Large intestine (tissue), 3 donors: ENCODE results near the gene VIT. TPM values are rescaled to one million over a fixed set of nuclear protein-coding genes. Genes with fewer than 3 reads are reported as not detected.

Source experiments
- DNase-seq, 2 donors: peaks; one replicate each; pipeline versions ENCODE4 v3.0.0 to v3.0.0-alpha.2; 2013
- H3K27ac ChIP-seq: one replicate; pipeline ENCODE4 v1.5.1; 2013; ENCODE audit warnings: low read length
- H3K27me3 ChIP-seq: 2 replicates; pipeline ENCODE4 v1.6.1; 2013; ENCODE audit warnings: low read length; ENCODE audit not compliant: control insufficient read depth, insufficient read depth
- H3K36me3 ChIP-seq: 2 replicates; pipeline ENCODE4 v1.6.1; 2013; ENCODE audit warnings: low read length; ENCODE audit not compliant: control insufficient read depth, insufficient read depth
- H3K4me1 ChIP-seq: one replicate; pipeline ENCODE4 v1.6.1; 2013; ENCODE audit warnings: low read length; ENCODE audit not compliant: control insufficient read depth, insufficient read depth
- H3K4me3 ChIP-seq: one replicate; pipeline ENCODE4 v1.5.1; 2013; ENCODE audit warnings: low read length
- H3K9me3 ChIP-seq: one replicate; pipeline ENCODE4 v1.6.1; 2013; ENCODE audit warnings: mild to moderate bottlenecking, low read depth, low read length, moderate library complexity; ENCODE audit not compliant: control insufficient read depth
- whole genome bisulfite sequencing: methylation state at CpG from one replicate; pipeline ENCODE4 v1.1.5; 2013; ENCODE audit warnings: low lambda C conversion rate; ENCODE audit not compliant: insufficient coverage; 5-methylcytosine and 5-hydroxymethylcytosine counted together
- polyA plus RNA-seq: library from polyadenylated mRNA; unstranded; fragments of 120-200 nt; gene quantifications from one replicate; pipeline ENCODE4 v1.2.1, GENCODE V29; 2013

Gene VIT
- polyA plus RNA-seq, 1 donor: 0.13 TPM

DNA sequence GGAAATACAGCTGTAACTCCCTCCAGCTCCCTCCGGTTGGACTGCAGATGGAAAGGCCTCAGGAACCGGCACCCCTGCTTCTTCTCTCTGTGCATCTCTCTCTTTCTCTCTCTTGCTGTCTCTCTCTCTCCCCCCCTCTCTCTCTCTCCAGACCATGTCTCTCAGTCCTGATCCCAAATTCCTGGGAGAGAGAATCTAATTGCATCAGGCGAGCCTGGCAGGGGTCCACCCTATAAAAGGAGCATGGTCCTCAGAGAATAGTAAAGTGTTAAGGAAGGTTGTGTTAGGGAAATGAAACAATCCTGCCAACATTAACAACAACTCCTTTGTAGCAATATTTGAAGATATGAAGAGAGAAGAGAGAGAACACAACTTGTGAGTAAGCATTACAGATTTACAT, 36.7 kb downstream of the VIT start:
- Histone ChIP-seq H3K4me1 (no peaks in the 10 kb centered on the region), H3K36me3 (no peaks in the 10 kb centered on the region), H3K9me3 (peaks cover 4% of the 10 kb centered on the region), H3K27me3 (peaks cover 4% of the 10 kb centered on the region), H3K27ac (no peak overlapping the region), H3K4me3 (no peak overlapping the region)
- no peak for DNase-seq
- 85% methylated on average over 2 of the region's 3 CpGs for WGBS

DNA sequence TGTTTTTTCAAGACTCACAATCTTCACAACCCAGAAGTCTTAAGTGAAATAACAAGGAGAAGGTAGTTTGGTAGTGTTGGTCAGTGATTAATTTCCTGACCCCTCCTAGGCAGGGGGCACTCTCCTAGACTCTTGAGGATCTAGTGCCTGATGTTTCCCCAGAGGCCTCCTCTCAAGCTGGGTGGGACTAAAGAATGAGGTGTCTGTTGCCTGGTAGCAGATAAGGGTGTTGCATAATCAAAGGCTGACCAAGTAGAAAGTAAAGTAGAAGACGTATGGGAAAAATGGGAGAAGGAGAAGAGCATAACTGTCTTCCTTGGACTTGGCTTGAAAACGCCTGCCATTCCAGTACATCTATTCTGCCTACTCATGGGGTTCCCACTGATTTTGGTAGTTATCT, 37.8 kb downstream of the VIT start:
- Histone ChIP-seq H3K27me3 (peaks cover 4% of the 10 kb centered on the region), H3K27ac (no peak overlapping the region), H3K9me3 (peaks cover 4% of the 10 kb centered on the region), H3K4me1 (no peaks in the 10 kb centered on the region), H3K36me3 (no peaks in the 10 kb centered on the region), H3K4me3 (no peak overlapping the region)
- peak; percentile 19 to 58 for DNase-seq
- WGBS: 45% methylated on average over 2 of the region's 2 CpGs

DNA sequence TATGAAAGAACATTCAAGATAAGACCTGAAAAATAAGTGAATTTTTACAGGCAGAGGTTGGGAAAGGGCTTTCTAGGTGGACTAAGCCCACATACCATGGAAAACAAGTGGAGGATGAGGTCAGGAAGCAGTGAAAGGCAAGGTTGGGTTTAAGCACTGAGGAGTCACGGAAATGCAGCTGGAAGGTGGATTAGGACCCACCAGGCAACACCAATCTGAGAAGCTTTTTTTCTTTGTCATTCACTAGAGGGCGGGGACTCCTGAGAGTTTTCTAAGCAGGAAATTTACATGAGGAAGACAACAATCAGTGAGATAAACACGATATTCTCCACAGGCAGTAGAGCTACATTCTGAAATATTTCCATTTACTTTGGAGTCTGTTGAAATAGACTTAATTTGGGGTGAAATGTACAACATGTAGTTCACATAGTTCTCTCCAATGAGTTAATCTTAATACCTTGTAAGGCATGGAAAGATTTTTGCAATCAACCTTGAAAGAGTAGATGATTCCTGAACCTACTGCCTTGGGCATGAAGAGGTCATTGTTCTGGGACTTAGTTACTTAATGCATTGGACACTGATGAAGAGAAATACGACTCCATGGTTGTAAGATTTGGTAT, 40.7 kb downstream of the VIT start:
- Histone ChIP-seq H3K27ac (no peak overlapping the region), H3K9me3 (no peaks in the 10 kb centered on the region), H3K36me3 (no peaks in the 10 kb centered on the region), H3K4me3 (no peak overlapping the region), H3K27me3 (peaks cover 9% of the 10 kb centered on the region), H3K4me1 (no peaks in the 10 kb centered on the region)
- DNase-seq: no peak
- WGBS: 80% methylated on average over 1 of the region's 4 CpGs

DNA sequence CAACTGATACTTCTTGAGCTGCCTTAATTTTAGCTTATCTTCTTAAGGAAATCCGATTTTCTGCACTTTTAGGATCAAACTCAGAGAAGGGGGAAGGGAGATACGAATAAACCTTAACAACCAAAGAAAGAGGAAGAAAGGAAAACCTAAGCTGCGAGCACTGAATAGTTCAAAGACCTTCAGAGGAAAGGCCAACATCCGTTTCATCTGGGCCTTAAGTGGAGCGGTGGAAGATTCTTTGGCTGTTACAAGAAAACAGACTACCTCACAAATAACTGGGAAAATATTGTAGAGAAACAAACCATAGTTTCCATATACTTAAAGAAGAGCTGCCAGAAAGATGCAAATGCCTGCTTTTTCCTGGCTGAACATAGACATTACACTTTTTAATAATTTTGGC, 43.6 kb downstream of the VIT start:
- 81% methylated on average over 4 of the region's 5 CpGs for WGBS
- H3K9me3 ChIP-seq: no peaks in the 10 kb centered on the region
- H3K4me3 ChIP-seq: no peak overlapping the region
- H3K27me3 ChIP-seq: peaks cover 11% of the 10 kb centered on the region
- no peak for DNase-seq
- no peak overlapping the region for H3K27ac ChIP-seq
- no peaks in the 10 kb centered on the region for H3K4me1 ChIP-seq
- H3K36me3 ChIP-seq: no peaks in the 10 kb centered on the region

DNA sequence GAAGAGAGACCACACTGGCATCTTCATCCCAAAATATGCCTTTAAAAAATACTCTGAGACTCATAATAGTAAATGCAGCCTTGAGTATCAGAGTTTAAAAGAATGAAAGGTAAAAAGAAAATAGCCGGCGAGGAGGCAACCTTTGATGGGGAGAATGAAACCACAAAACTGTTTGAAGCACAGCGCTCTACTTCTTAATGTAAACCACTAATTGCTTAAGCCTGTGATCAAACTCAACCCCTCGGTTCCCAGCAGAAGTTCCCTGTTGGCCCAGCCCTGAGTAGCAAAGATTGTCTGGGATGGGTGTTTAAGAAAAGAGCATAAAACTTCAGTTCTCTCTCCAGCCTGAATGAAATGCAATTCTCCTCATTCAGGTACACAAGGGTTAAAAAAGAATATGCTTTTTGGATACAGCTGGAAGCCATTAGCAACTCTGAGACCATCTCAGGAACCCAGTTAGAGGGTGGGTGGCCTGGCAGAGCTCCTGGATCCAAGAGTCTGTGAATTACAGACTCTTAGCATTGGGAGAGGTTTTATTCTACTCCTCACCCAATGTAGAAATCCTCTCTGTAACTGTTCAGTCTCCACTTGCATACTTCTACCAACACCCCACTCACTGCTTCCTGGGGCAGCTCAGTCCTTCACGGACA, 44.8 kb downstream of the VIT start:
- H3K27ac ChIP-seq: no peak overlapping the region
- WGBS: 40% methylated on average over 3 of the region's 5 CpGs
- no peak for DNase-seq
- no peak overlapping the region for H3K4me3 ChIP-seq
- H3K4me1 ChIP-seq: no peaks in the 10 kb centered on the region
- H3K36me3 ChIP-seq: no peaks in the 10 kb centered on the region
- H3K27me3 ChIP-seq: peaks cover 8% of the 10 kb centered on the region
- no peaks in the 10 kb centered on the region for H3K9me3 ChIP-seq

DNA sequence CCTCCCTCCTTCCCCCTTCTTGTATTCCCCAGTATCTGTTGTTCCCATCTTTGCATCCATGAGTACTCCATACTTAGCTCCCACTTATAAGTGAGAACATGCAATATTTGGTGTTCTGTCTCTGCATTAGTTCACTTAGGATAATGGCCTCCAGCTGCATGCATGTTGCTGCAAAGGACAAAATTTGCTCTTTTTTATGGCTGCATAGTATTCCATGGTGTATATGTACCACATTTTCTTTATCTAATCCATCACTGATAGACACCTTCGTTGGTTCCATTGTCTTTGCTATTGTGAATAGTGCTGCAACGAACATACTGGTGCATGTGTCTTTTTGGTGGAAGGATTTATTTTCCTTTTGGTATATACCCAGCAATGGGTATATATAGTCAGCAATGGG, 47.4 kb downstream of the VIT start:
- Histone ChIP-seq H3K9me3 (no peaks in the 10 kb centered on the region), H3K27ac (no peak overlapping the region), H3K36me3 (no peaks in the 10 kb centered on the region), H3K4me3 (no peak overlapping the region), H3K4me1 (no peaks in the 10 kb centered on the region), H3K27me3 (peaks cover 11% of the 10 kb centered on the region)
- no peak for DNase-seq
- WGBS: 88% methylated on average over 1 of the region's 2 CpGs

DNA sequence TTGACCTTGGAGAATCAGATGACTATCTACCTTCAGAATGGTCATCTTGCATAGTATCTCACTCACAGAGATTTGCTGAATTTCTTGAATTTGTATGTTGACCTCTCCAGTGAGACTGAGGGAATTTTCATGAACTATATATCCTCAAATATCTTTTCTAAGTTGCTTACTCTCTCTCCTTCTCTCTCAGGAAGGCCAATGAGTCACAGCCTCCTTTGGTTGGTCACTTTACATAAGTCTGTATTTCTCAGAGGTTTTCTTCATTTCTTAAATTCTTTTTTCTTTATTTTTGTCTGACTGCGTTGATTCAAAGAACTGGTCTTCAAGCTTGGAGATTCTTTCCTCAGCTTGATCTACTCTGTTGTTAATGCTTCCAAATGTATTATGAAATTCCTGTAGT, 51.7 kb downstream of the VIT start:
- Histone ChIP-seq H3K4me3 (no peak overlapping the region), H3K4me1 (no peaks in the 10 kb centered on the region), H3K9me3 (no peaks in the 10 kb centered on the region), H3K27ac (no peak overlapping the region), H3K36me3 (no peaks in the 10 kb centered on the region), H3K27me3 (peaks cover 3% of the 10 kb centered on the region)
- DNase-seq: no peak
- WGBS: no CpG with 5 or more reads among the region's 1 CpG

DNA sequence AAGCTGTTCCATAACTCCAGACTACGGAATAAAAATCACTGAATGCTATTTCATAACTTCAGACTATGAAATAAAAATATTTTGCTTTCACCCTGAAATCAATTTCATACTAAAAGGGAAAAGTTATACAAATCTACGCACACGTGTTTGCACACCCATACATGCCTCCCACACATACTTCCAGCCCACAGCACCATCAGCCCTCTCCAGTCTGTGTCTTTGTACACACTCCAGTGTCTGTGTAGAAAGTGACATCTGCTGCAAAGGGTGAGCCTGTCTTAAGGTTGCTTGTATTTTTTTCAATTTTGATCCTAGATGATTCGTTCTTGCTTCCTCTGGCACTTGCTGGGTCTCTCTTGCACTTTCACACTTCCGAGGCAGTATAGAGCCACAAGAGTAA, 53.6 kb downstream of the VIT start:
- no CpG with 5 or more reads among the region's 5 CpGs for WGBS
- no peak for DNase-seq
- Histone ChIP-seq H3K4me1 (no peaks in the 10 kb centered on the region), H3K27me3 (peaks cover 9% of the 10 kb centered on the region), H3K27ac (no peak overlapping the region), H3K9me3 (no peaks in the 10 kb centered on the region), H3K36me3 (no peaks in the 10 kb centered on the region), H3K4me3 (no peak overlapping the region)

DNA sequence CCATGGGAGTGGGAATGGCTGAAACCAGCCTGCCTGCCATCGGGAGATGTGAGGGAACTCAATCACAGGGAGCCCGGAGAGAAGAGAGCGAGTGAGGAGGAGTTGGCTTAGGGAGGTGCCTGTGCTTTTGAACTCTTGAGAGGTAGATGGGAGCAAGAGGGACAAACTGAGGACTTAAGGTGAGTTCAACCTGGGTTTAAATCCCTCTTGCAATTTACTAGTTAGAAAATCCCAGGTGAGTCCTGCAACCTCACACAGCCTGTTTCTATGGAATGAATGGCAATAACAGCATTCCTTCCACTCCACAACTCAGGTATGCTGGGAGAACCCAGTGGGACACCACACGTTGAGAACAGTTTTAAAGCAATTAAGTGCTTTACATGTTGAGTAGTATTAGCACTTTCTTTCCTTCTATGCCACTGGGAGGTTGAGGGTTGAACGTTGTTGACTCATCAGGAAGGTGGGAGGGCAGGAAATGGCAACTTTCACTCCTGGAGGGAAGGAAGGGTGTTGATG, 57.3 kb downstream of the VIT start:
- Histone ChIP-seq H3K36me3 (no peaks in the 10 kb centered on the region), H3K4me3 (no peak overlapping the region), H3K9me3 (no peaks in the 10 kb centered on the region), H3K27ac (no peak overlapping the region), H3K4me1 (no peaks in the 10 kb centered on the region), H3K27me3 (peaks cover 7% of the 10 kb centered on the region)
- no peak for DNase-seq
- WGBS: no CpG with 5 or more reads among the region's 5 CpGs

DNA sequence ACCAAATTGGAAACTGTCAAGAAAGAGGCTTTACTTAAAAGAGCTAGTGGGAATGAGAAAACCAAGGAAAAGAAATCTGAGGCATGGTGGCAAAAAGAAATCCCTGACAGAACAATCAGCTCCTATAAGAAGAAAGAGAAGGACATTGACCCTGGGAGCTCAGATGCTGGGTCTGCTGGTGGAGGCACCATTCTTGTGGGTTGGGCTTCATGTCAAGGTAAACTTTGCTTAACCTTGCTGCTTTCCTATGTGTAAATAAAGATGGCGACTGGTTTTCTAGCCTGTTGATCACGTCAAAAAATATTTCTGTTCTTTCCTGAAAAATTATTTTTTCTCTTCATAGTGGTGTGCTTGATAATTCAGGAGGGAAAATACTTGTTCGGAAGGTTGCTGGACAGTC, 58.1 kb downstream of the VIT start:
- WGBS: 68% methylated on average over 3 of the region's 3 CpGs
- Histone ChIP-seq H3K27me3 (peaks cover 6% of the 10 kb centered on the region), H3K9me3 (no peaks in the 10 kb centered on the region), H3K4me3 (no peak overlapping the region), H3K4me1 (no peaks in the 10 kb centered on the region), H3K36me3 (no peaks in the 10 kb centered on the region), H3K27ac (no peak overlapping the region)
- DNase-seq: no peak

DNA sequence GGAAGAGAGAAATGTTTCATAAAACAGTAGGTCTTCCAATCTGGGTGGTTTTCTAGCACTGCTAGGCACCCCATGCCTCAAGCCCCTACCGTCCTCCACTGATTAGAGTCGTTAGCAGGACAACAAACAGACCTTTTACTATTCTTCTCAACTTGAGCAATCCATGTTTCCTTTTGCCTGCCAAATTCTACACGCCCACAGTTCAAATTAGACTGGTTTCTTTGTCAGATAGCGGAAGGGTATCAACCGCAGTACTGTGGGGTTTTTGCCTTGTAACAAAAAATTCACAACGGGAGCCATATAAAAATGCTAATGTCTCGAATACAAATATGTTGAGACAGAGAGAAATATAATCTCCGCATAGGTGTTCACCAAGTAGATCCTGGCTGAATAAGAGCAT, 59.9 kb downstream of the VIT start:
- Histone ChIP-seq H3K27ac (no peak overlapping the region), H3K9me3 (no peaks in the 10 kb centered on the region), H3K27me3 (peaks cover 6% of the 10 kb centered on the region), H3K36me3 (no peaks in the 10 kb centered on the region), H3K4me1 (no peaks in the 10 kb centered on the region), H3K4me3 (no peak overlapping the region)
- 73% methylated on average over 3 of the region's 8 CpGs for WGBS
- no peak for DNase-seq
